OCI-LY7 (cell line): ENCODE measurements around the gene TDRD10. TPM values are rescaled to one million over a fixed set of nuclear protein-coding genes. Genes with fewer than 3 reads are reported as not detected.

Experiments used
- BruUV-seq: library from RNA; stranded (reverse); fragments of 400-500 nt; replicated peaks from 2 replicates; lab custom pipeline; 2021; lab: Mats Ljungman, UMichigan
- CTCF ChIA-PET: fragments of 300-600 bp; sonication (Branson Sonifier 250); formaldehyde crosslinking; loops from one replicate; lab custom pipeline; 2022; ENCODE audit warnings: antibody characterized with exemption; ENCODE audit not compliant: unreplicated experiment; lab: Charles Lee
- POLR2A ChIA-PET: fragments of 300-600 bp; sonication (Branson Sonifier 250); formaldehyde crosslinking; loops from one replicate; lab custom pipeline; 2022; ENCODE audit warnings: antibody characterized with exemption; lab: Charles Lee
- DNase-seq: peaks from one replicate; pipeline ENCODE4 v3.0.0-alpha.2; 2015; ENCODE audit warnings: low spot score
- H2AFZ ChIP-seq: fragments of 200-600 bp; sonication (generic), shearing (Covaris generic); 2 replicates; pipeline ENCODE4 v1.6.1; 2014; ENCODE audit warnings: mild to moderate bottlenecking, antibody characterized with exemption, low read length, moderate library complexity
- H3K27ac ChIP-seq: fragments of 200-600 bp; sonication (generic); 2 replicates; pipeline ENCODE4 v1.5.1; 2014; ENCODE audit warnings: mixed run types, low read depth, mild to moderate bottlenecking, moderate library complexity, low read length, inconsistent platforms; ENCODE audit not compliant: poor library complexity, severe bottlenecking
- H3K36me3 ChIP-seq: fragments of 200-600 bp; sonication (generic); 2 replicates; pipeline ENCODE4 v1.6.1; 2014; ENCODE audit warnings: mild to moderate bottlenecking, antibody characterized with exemption, low read length, moderate library complexity, mixed read lengths; ENCODE audit not compliant: insufficient read depth
- H3K4me1 ChIP-seq: fragments of 200-600 bp; sonication (generic); 2 replicates; pipeline ENCODE4 v1.5.1; 2014; ENCODE audit warnings: mild to moderate bottlenecking, low read length; ENCODE audit not compliant: insufficient read depth, poor library complexity, severe bottlenecking
- H3K4me2 ChIP-seq: fragments of 200-600 bp; sonication (generic); 2 replicates; pipeline ENCODE4 v1.6.1; 2014; ENCODE audit warnings: mild to moderate bottlenecking, low read length
- H3K4me3 ChIP-seq: fragments of 200-600 bp; sonication (generic); 2 replicates; pipeline ENCODE4 v1.5.1; 2014; ENCODE audit warnings: mild to moderate bottlenecking, low read depth, low read length; ENCODE audit not compliant: poor library complexity, severe bottlenecking
- H3K79me2 ChIP-seq: fragments of 200-600 bp; sonication (generic); 2 replicates; pipeline ENCODE4 v1.6.1; 2016; ENCODE audit warnings: low read depth, mild to moderate bottlenecking, low read length, moderate library complexity, mixed read lengths; ENCODE audit not compliant: insufficient read depth
- H3K9me2 ChIP-seq: fragments of 200-600 bp; sonication (generic); 2 replicates; pipeline ENCODE4 v1.6.1; 2016; ENCODE audit warnings: mild to moderate bottlenecking, low read length, mixed read lengths; ENCODE audit not compliant: insufficient read depth
- H3K9me3 ChIP-seq: fragments of 200-600 bp; sonication (generic); 2 replicates; pipeline ENCODE4 v1.6.1; 2014; ENCODE audit warnings: mild to moderate bottlenecking, mixed run types, low read length, mixed read lengths
- H4K20me1 ChIP-seq: fragments of 200-600 bp; sonication (generic); 2 replicates; pipeline ENCODE4 v1.6.1; 2014; ENCODE audit warnings: mild to moderate bottlenecking, antibody characterized with exemption, low read length, moderate library complexity, mixed read lengths; ENCODE audit not compliant: insufficient read depth
- EZH2phosphoT487 ChIP-seq: fragments of 200-600 bp; sonication (generic); IDR thresholded peaks from 2 replicates; pipeline ENCODE4 v1.6.1; 2018; ENCODE audit warnings: low read depth, borderline replicate concordance, mild to moderate bottlenecking, mixed run types, antibody characterized with exemption, low read length, moderate library complexity, mixed read lengths
- intact Hi-C: fragments of 100-400 bp; cut with micrococcal nuclease; formaldehyde crosslinking; loops from one replicate; pipeline ENCODE4 v1.10.0; 2022; ENCODE audit not compliant: unreplicated experiment
- total RNA-seq, 2 experiments: library from RNA; depleted of rRNA in 1 of 2; stranded (reverse); fragments of >200 nt in 1 of 2; shearing (Covaris generic) in 1 of 2; gene quantifications; 2 replicates each; pipeline ENCODE4 v1.2.3, GENCODE V29; 2014 to 2022
- TF ChIP-seq, protein P1 (sequence below): fragments of 200-600 bp; sonication (generic); conservative IDR thresholded peaks from 2 replicates; pipeline ENCODE4 v1.5.1; 2014; ENCODE audit warnings: mild to moderate bottlenecking, antibody characterized with exemption, low read length, moderate library complexity, mixed read lengths

The TDRD10 gene
- total RNA-seq, 2 experiments from 2014 or later = 0.13 TPM; not detected in 1

- H3K4me2 ChIP-seq = no peak overlapping the region
- peaks cover 15% of the 10 kb centered on the region; the same call in 1 of the 2 replicates for H4K20me1 ChIP-seq
- peaks cover 13% of the 10 kb centered on the region for H3K4me1 ChIP-seq
- intact Hi-C loops = no loop called here
- peaks cover 27% of the 10 kb centered on the region for H3K79me2 ChIP-seq
- peaks cover 82% of the 10 kb centered on the region for H3K36me3 ChIP-seq
- POLR2A ChIA-PET = interaction anchor here (0.5 kb wide), 1 partner anchor 72 kb away, joined by 3 read pairs; no protein-coding TSS in a partner anchor
- H3K9me3 ChIP-seq = no peaks in the 10 kb centered on the region
- BruUV-seq = no TSS peak
- DNase-seq = no peak
- no peak overlapping the region for H3K27ac ChIP-seq
- CTCF ChIA-PET = interaction anchor here (0.7 kb wide), 1 partner anchor 11 kb away, joined by 4 read pairs; no protein-coding TSS in a partner anchor
- no peak overlapping the region for H2AFZ ChIP-seq
- no peak overlapping the region for H3K4me3 ChIP-seq
- H3K9me2 ChIP-seq = no peaks in the 10 kb centered on the region
- TF ChIP-seq, protein P1, sequence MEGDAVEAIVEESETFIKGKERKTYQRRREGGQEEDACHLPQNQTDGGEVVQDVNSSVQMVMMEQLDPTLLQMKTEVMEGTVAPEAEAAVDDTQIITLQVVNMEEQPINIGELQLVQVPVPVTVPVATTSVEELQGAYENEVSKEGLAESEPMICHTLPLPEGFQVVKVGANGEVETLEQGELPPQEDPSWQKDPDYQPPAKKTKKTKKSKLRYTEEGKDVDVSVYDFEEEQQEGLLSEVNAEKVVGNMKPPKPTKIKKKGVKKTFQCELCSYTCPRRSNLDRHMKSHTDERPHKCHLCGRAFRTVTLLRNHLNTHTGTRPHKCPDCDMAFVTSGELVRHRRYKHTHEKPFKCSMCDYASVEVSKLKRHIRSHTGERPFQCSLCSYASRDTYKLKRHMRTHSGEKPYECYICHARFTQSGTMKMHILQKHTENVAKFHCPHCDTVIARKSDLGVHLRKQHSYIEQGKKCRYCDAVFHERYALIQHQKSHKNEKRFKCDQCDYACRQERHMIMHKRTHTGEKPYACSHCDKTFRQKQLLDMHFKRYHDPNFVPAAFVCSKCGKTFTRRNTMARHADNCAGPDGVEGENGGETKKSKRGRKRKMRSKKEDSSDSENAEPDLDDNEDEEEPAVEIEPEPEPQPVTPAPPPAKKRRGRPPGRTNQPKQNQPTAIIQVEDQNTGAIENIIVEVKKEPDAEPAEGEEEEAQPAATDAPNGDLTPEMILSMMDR = no peak
- TF ChIP-seq EZH2phosphoT487 = no peak
Measured at GRCh38 chr1:154553056-154554030, 51.3 kb downstream of the TDRD10 start.

- CTCF ChIA-PET = no interaction called here
- POLR2A ChIA-PET = interaction anchor here (0.8 kb wide), 1 partner anchor 11 kb away, joined by 6 read pairs; no protein-coding TSS in a partner anchor
- Histone ChIP-seq H3K4me3 (peak overlapping the region; percentile 96), H3K27ac (no peak overlapping the region), H3K79me2 (peaks cover 27% of the 10 kb centered on the region), H3K9me3 (no peaks in the 10 kb centered on the region), H4K20me1 (peaks cover 15% of the 10 kb centered on the region; the same call in 1 of the 2 replicates), H3K4me2 (peak overlapping the region; percentile 96), H3K4me1 (peaks cover 22% of the 10 kb centered on the region), H3K36me3 (peaks cover 52% of the 10 kb centered on the region), H2AFZ (no peak overlapping the region), H3K9me2 (no peaks in the 10 kb centered on the region)
- DNase-seq = no peak
- no TSS peak for BruUV-seq
- no peak for TF ChIP-seq EZH2phosphoT487
- TF ChIP-seq, protein P1 = no peak
- intact Hi-C loops = loop anchor here (5.0 kb wide), 1 partner anchor 306 kb away; no protein-coding TSS in a partner anchor
Measured at GRCh38 chr1:154556422-154556821, 54.4 kb downstream of the TDRD10 start.
